ENCODE data around the gene RHOA. TPM values are rescaled to one million over a fixed set of nuclear protein-coding genes. Genes with fewer than 3 reads are reported as not detected.

RHOA gene
- total and polyA plus RNA-seq, 2 of the 8 experiments (the other 6 are each of a cell fraction or from before 2014, with no cell fraction given), result 176 to 397 TPM

DNA sequence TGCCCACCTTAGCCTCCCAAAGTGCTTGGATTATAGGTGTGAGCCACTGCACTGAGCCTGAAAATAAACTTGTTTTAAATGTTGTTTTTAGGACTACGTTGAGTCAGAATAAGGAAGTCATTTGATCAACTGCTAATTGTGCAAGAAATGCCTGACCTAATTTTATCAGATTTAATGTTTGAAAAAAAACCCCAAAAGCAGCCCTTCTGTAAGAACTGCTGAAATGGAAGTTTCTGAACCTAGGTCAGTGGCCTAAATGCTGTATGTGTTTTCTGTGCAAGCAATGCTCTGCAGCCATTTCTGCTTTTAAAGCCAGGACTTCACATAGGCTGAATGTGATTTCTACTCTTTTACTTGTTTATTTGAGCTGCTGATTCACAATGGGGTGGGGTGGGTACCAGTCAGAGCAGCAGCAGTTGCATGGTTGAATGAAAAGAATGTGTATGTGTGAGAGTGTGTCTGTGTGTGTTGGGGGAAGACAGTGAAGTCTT lies 60.2 kb downstream of the RHOA start (continued):
- TF ChIP-seq CHD7 (IDR thresholded peaks at IDR 0.05; ENCODE audit: insufficient replicate concordance, low read length), result no peak
- no peak for TF ChIP-seq JUN (IDR thresholded peaks at IDR 0.05; ENCODE audit: low read depth, low read length)
- no peak for TF ChIP-seq EGR1 (IDR thresholded peaks at IDR 0.05; ENCODE audit: borderline replicate concordance, low read depth, low read length)
- TF ChIP-seq JUND (IDR thresholded peaks at IDR 0.05; ENCODE audit: low read length), result no peak
- TF ChIP-seq, protein P1, sequence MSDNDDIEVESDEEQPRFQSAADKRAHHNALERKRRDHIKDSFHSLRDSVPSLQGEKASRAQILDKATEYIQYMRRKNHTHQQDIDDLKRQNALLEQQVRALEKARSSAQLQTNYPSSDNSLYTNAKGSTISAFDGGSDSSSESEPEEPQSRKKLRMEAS (IDR thresholded peaks at IDR 0.05), result no peak
- TF ChIP-seq HDAC2 (IDR thresholded peaks at IDR 0.05; ENCODE audit: borderline replicate concordance in 1 of 2, low read depth in 2 of 2, low read length in 2 of 2), result no peak
- TF ChIP-seq, protein P2, sequence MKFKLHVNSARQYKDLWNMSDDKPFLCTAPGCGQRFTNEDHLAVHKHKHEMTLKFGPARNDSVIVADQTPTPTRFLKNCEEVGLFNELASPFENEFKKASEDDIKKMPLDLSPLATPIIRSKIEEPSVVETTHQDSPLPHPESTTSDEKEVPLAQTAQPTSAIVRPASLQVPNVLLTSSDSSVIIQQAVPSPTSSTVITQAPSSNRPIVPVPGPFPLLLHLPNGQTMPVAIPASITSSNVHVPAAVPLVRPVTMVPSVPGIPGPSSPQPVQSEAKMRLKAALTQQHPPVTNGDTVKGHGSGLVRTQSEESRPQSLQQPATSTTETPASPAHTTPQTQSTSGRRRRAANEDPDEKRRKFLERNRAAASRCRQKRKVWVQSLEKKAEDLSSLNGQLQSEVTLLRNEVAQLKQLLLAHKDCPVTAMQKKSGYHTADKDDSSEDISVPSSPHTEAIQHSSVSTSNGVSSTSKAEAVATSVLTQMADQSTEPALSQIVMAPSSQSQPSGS (IDR thresholded peaks at IDR 0.05; ENCODE audit: low read length), result no peak
- no peak for TF ChIP-seq SRF (IDR thresholded peaks at IDR 0.05; ENCODE audit: low read depth, low read length)
- TF ChIP-seq SP1 (IDR thresholded peaks at IDR 0.05; ENCODE audit: low read depth, low read length), result no peak
